HG03060 (cell line): ENCODE data around the gene ADRA1B.
"Not testable (repeated sequence)": the region's sequence is repeated elsewhere in the genome, so short reads cannot be mapped to it uniquely, and the experiment has no call there.

Experiments used
- ATAC-seq: cut with Tn5 transposase; IDR thresholded peaks from one replicate; pipeline ENCODE4 v1.9.1; 2021; ENCODE audit warnings: low read depth, moderate number of reproducible peaks; ENCODE audit not compliant: unreplicated experiment

Gene ADRA1B

DNA sequence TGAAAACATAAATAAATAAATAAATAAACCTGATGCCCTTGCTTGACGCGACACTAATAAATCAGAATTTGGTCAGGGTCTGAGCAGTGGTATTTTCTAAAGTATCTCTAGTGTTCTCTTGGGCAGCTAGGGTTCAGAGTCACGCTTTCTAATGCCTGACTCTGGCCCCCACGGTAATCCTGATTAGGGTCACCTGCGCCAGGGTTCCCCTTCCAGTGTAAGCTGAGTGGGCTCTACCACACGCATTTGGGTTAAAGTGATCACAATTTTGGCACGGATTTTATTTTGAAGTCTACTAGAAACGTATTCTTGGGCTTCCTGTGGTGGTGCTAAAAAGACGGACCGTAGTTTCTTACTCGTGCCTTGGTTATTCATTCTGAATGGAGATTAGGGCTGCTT is 93.3 kb downstream of the ADRA1B start:
- no peak for ATAC-seq

DNA sequence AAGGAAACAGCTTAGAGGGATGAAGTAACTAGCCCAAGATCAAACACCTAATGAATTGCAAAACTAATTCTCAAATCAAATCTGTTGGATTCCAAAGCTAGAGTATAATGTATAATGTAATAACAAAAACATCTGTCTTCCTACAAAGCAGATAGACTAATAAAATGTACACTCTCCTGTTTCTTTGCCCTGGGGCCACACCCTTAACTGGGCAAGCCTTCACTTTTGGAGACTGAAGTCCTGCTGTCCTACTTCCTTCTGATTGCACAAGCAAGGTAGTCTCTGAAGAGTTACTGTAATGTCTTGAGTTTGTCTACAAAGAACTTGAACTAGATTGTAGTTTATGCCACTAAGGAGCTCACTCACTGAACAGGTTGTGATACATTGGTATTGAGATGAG is 95.2 kb downstream of the ADRA1B start:
- no peak for ATAC-seq

- ATAC-seq, result not testable (repeated sequence)
Measured at GRCh38 chr5:160014197-160014596, 97.9 kb downstream of the ADRA1B start.

- no peak for ATAC-seq
Measured at GRCh38 chr5:160018945-160019625, 102.8 kb downstream of the ADRA1B start.

DNA sequence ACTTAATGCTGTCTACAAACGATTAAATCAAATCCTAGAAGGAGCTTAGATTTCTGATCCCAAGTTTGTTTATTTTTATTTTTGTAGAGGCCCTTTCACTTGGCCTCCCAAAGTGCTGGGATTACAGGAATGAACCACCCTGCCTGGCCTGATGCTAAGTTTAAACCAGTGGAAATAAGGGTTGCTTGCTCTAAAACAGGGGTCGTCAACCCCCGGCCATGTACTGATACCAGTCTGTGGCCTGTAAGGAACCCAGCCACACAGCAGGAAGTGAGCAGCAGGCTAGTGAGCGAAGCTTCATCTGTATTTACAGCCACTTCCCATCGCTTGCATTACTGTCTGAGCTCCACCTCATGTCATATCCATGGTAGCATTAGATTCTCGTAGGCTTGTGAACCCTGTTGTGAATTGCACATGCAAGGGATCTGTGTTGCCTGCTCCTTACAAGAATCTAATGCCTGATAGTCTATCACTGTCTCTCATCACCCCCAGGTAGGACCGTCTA is 104.0 kb downstream of the ADRA1B start:
- ATAC-seq, result no peak

GRCh38 chr5:160020964-160021363 is 104.7 kb downstream of the ADRA1B start:
- no peak for ATAC-seq

DNA sequence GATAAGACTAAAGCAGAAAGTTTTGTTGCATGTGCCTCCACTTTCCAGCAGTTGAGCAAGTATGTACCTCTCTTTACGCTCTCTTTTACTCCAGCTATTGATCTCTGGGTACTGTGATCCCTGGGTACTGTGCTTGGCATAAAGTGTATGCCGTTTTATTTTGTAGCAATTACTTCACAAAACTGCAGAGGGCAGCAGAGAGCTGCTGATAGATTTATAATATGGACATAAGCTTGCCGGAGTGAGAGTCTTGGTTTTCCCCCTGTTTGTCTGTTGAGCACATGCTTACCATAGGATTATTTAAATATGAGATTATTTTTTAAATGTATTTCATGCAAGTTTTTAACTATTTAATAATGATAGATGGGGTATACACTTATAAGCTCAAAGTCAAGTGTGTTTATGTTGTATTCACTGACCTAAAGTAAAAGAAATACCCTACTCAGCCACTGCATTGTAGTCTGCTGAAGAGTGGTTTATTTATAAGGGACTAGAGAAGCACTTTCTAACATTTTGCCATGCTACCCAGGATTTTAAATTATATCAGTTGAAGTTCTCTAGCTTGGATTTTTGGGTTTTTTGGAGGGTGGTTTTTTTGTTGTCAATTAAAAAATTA is 105.7 kb downstream of the ADRA1B start:
- peak; percentile 86 for ATAC-seq
